ENCODE measurements around the gene PIK3CD. TPM values are rescaled to one million over a fixed set of nuclear protein-coding genes. Genes with fewer than 3 reads are reported as not detected.

Gene PIK3CD
- total and polyA plus RNA-seq, 2 of the 4 experiments (the other 2 are of a cell fraction), result 5.0 to 12.1 TPM

DNA sequence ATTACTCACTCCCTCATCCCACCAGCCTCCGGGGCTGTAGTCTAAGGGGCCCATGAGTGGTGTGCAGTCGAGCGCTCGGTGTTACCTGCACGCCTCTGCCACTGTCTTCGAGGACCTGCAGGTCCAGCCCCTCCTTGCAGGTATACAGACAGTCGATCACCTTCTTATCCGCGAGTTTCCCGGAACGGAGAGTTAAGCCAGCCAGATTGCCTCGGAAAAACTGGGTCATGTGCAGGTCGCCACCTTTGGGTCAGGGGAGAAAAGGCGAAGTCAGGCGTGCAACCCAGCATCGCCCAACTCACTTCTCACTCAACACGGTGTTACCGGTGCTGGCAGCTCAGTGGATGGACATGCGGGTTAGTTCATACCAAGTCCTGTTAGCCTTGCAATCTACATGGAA, 84.3 kb downstream of the PIK3CD start:
- ATAC-seq (ENCODE audit: low read depth) (no peak), DNase-seq (no peak)
- no peak overlapping the region for H3K56ac ChIP-seq (ENCODE audit: extremely low read depth, insufficient read depth, low read length)
- H3K27ac ChIP-seq (ENCODE audit: insufficient read depth, low read length), result no peak overlapping the region
- no peak overlapping the region for H3K4me2 ChIP-seq (ENCODE audit: low read depth, low read length)
- H3K4ac ChIP-seq (ENCODE audit: low read depth, low read length), result no peak overlapping the region
- no peak overlapping the region for H3K4me3 ChIP-seq (ENCODE audit: insufficient read depth, low read depth, low read length)
- H4K20me1 ChIP-seq (ENCODE audit: insufficient read depth, low read length), result peaks cover 4% of the 10 kb centered on the region; the same call in 1 of the 2 replicates
- H3K18ac ChIP-seq (ENCODE audit: low read depth, low read length), result no peak overlapping the region
- no TSS peak for BruUV-seq (replicated peaks)
- H2BK20ac ChIP-seq (ENCODE audit: low read depth, low read length), result no peak overlapping the region
- dilution Hi-C loops (cut with HindIII; ENCODE audit: low sequenced_read_pairs, unreplicated experiment) (no loop called here), intact Hi-C loops (cut with micrococcal nuclease) (no loop called here), in situ Hi-C loops (cut with MboI; ENCODE audit: low sequenced_read_pairs) (no loop called here)
- no peak overlapping the region for H2BK120ac ChIP-seq (ENCODE audit: low read depth, low read length)
- no peak overlapping the region for H2AK5ac ChIP-seq (ENCODE audit: low read depth, low read length)
- H3K9me1 ChIP-seq (ENCODE audit: insufficient read depth, low read length), result no peaks in the 10 kb centered on the region; the same call in 1 of the 2 replicates
- H2AK9ac ChIP-seq (replicated peaks; ENCODE audit: low read depth, low read length, poor library complexity), result no peak overlapping the region
- ChIA-PET CTCF (interaction anchor here (0.6 kb wide), 1 partner anchor 215 kb away, joined by 3 read pairs; no protein-coding TSS in a partner anchor), POLR2A (ENCODE audit: unreplicated experiment) (no interaction called here)
- H3K23ac ChIP-seq (ENCODE audit: low read depth, low read length), result no peak overlapping the region
- H3K79me1 ChIP-seq (ENCODE audit: low read depth in 1 of 2, low read length in 2 of 2), result 0 out of 4 replicates have a peak, but pooled peaks cover 0 to 5% of the 10 kb centered on the region in 2 experiments
- no peaks in the 10 kb centered on the region for H3K4me1 ChIP-seq (ENCODE audit: control insufficient read depth, insufficient read depth, low read length)
- H3K14ac ChIP-seq (replicated peaks; ENCODE audit: low read depth, low read length), result no peak overlapping the region
- TF ChIP-seq, protein P1, sequence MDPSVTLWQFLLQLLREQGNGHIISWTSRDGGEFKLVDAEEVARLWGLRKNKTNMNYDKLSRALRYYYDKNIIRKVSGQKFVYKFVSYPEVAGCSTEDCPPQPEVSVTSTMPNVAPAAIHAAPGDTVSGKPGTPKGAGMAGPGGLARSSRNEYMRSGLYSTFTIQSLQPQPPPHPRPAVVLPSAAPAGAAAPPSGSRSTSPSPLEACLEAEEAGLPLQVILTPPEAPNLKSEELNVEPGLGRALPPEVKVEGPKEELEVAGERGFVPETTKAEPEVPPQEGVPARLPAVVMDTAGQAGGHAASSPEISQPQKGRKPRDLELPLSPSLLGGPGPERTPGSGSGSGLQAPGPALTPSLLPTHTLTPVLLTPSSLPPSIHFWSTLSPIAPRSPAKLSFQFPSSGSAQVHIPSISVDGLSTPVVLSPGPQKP (IDR thresholded peaks at IDR 0.05; ENCODE audit: borderline replicate concordance, low read depth, low read length), result no peak
- TF ChIP-seq POLR2A (IDR thresholded peaks at IDR 0.05; ENCODE audit: low read depth, low read length) (no peak), CEBPB (IDR thresholded peaks at IDR 0.05; ENCODE audit: low read depth, low read length) (no peak), RCOR1 (IDR thresholded peaks at IDR 0.05; ENCODE audit: insufficient replicate concordance, low read length) (no peak)
- no peak overlapping the region for H4K5ac ChIP-seq (ENCODE audit: low read depth, low read length)
- peaks cover 80% of the 10 kb centered on the region for H3K36me3 ChIP-seq (ENCODE audit: control insufficient read depth, insufficient read depth, low read length)
- no peaks in the 10 kb centered on the region for H3K9me3 ChIP-seq (ENCODE audit: control insufficient read depth, insufficient read depth, low read length)
- WGBS, 2 experiments (ENCODE audit: extremely low coverage in 2 of 2, insufficient read length in 1 of 2), result 97% methylated on average over 4 of the region's 19 CpGs; no CpG with 5 or more reads in 1 of the 2 experiments
- no peak overlapping the region for H2AFZ ChIP-seq (replicated peaks; ENCODE audit: low read length, poor library complexity)
- no peak overlapping the region for H4K91ac ChIP-seq (ENCODE audit: insufficient read depth, low read depth, low read length)
- H4K8ac ChIP-seq (ENCODE audit: low read depth in 2 of 2, low read length in 2 of 2), result no peak overlapping the region
- H3K27me3 ChIP-seq (ENCODE audit: control insufficient read depth, insufficient read depth, low read length), result no peaks in the 10 kb centered on the region
- no peak overlapping the region for H2BK15ac ChIP-seq (ENCODE audit: low read depth, low read length)
- no peak overlapping the region for H3K9ac ChIP-seq (ENCODE audit: low read depth, low read length)
- H2BK5ac ChIP-seq (ENCODE audit: low read depth, low read length, poor library complexity, severe bottlenecking), result no peak overlapping the region

Measured in IMR-90 (cell line).